Mucosa of descending colon (tissue), 3 donors: ENCODE measurements around the gene C3orf20. TPM values are rescaled to one million over a fixed set of nuclear protein-coding genes. Genes with fewer than 3 reads are reported as not detected.
A peak's percentile ranks its signal among the peaks of the same experiment; 100 is the strongest.

Experiments
- ATAC-seq: fragments of 200-7000 bp; cut with Tn5 transposase; one replicate; pipeline ENCODE4 v1.9.1; 2020; ENCODE audit warnings: mild to moderate bottlenecking, moderate library complexity
- DNase-seq, 3 donors: peaks; one replicate each; pipeline ENCODE4 v3.0.0-alpha.2; 2020
- H3K36me3 ChIP-seq: fragments of 200-600 bp; one replicate; pipeline ENCODE4 v1.8.0; 2021; ENCODE audit warnings: low read depth, mild to moderate bottlenecking
- H3K4me1 ChIP-seq: fragments of 200-600 bp; one replicate; pipeline ENCODE4 v1.8.0; 2021; ENCODE audit warnings: low read depth, mild to moderate bottlenecking
- H3K4me3 ChIP-seq: fragments of 200-600 bp; one replicate; pipeline ENCODE4 v1.8.0; 2021; ENCODE audit warnings: mild to moderate bottlenecking
- H3K9me3 ChIP-seq: fragments of 200-600 bp; one replicate; pipeline ENCODE4 v1.8.0; 2021; ENCODE audit warnings: mild to moderate bottlenecking
- CTCF ChIP-seq: fragments of 200-600 bp; IDR thresholded peaks from one replicate; pipeline ENCODE4 v1.8.0; 2022; ENCODE audit warnings: antibody characterized with exemption, mild to moderate bottlenecking
- intact Hi-C, 2 donors: fragments of 100-400 bp; cut with DNase I in 1 of 2; cut with micrococcal nuclease in 1 of 2; formaldehyde crosslinking; loops; one replicate each; pipeline versions ENCODE4 v1.11.0 to v1.11.1; 2022; cut with DNase I, micrococcal nuclease
- total RNA-seq, 3 donors: library from RNA; stranded (reverse); fragmentation: NEBNext Ultra II Directional in 2 of 3; extraction: Animal tissue kit (Norgen Biotek cat#: 25700) in 2 of 3; gene quantifications; one replicate each; pipeline versions ENCODE4 v1.2.1 to v1.2.4, GENCODE V29; 2021 to 2023
- donor health status: DM: no; HTN: no; CAD: no; lungs with moderate emphysema.
- donor health status: DM: no; HTN: no; CAD: no.
- donor health status: DM: no; HTN: yes; CAD: no.

The C3orf20 gene
- total RNA-seq, 3 donors from 2014 or later = not detected

- TF ChIP-seq CTCF = no peak
- H3K4me3 ChIP-seq = no peak overlapping the region
- no peaks in the 10 kb centered on the region for H3K9me3 ChIP-seq
- peaks cover 7% of the 10 kb centered on the region for H3K4me1 ChIP-seq
- no peak for ATAC-seq
- DNase-seq = no peak
- no peaks in the 10 kb centered on the region for H3K36me3 ChIP-seq
- intact Hi-C loops = loop anchor here in 1 of 2 donors (10.0 kb wide), 1 partner anchor 119 kb away; no protein-coding TSS in a partner anchor
Observed at GRCh38 chr3:14795996-14796395, 121.1 kb downstream of the C3orf20 start.

- Histone ChIP-seq H3K4me1 (peaks cover 7% of the 10 kb centered on the region), H3K9me3 (no peaks in the 10 kb centered on the region), H3K36me3 (no peaks in the 10 kb centered on the region), H3K4me3 (no peak overlapping the region)
- intact Hi-C loops = loop anchor here in 1 of 2 donors (10.0 kb wide), 1 partner anchor 118 kb away; no protein-coding TSS in a partner anchor
- DNase-seq = no peak
- no peak for ATAC-seq
- no peak for TF ChIP-seq CTCF
Observed at GRCh38 chr3:14796403-14797077, 121.6 kb downstream of the C3orf20 start.

- DNase-seq = no peak
- no peak for TF ChIP-seq CTCF
- intact Hi-C loops = loop anchor here in 1 of 2 donors (10.0 kb wide), 1 partner anchor 117 kb away; no protein-coding TSS in a partner anchor
- Histone ChIP-seq H3K4me1 (peaks cover 13% of the 10 kb centered on the region), H3K9me3 (no peaks in the 10 kb centered on the region), H3K4me3 (no peak overlapping the region), H3K36me3 (no peaks in the 10 kb centered on the region)
- no peak for ATAC-seq
Observed at GRCh38 chr3:14797731-14798130, 122.8 kb downstream of the C3orf20 start.

- H3K4me1 ChIP-seq = peaks cover 18% of the 10 kb centered on the region
- ATAC-seq (no peak), DNase-seq (no peak)
- H3K4me3 ChIP-seq = no peak overlapping the region
- no peaks in the 10 kb centered on the region for H3K9me3 ChIP-seq
- H3K36me3 ChIP-seq = no peaks in the 10 kb centered on the region
- TF ChIP-seq CTCF = no peak
- intact Hi-C loops = loop anchor here in 1 of 2 donors (10.0 kb wide), 1 partner anchor 117 kb away; no protein-coding TSS in a partner anchor
Observed at GRCh38 chr3:14798231-14798630, 123.3 kb downstream of the C3orf20 start.

- no peaks in the 10 kb centered on the region for H3K9me3 ChIP-seq
- H3K4me1 ChIP-seq = peaks cover 27% of the 10 kb centered on the region
- intact Hi-C loops = loop anchor here in 1 of 2 donors (10.0 kb wide), 1 partner anchor 116 kb away; no protein-coding TSS in a partner anchor
- no peak for TF ChIP-seq CTCF
- no peak for DNase-seq
- H3K36me3 ChIP-seq = no peaks in the 10 kb centered on the region
- ATAC-seq = peak; percentile 77
- H3K4me3 ChIP-seq = no peak overlapping the region
Observed at GRCh38 chr3:14799146-14799545, 124.2 kb downstream of the C3orf20 start.
